ENCODE measurements around the gene SLC6A16. TPM values are rescaled to one million over a fixed set of nuclear protein-coding genes. Genes with fewer than 3 reads are reported as not detected.
A peak's percentile ranks its signal among the peaks of the same experiment; 100 is the strongest.

Gene SLC6A16
- total and polyA plus RNA-seq, 2 experiments from 2014 or later, result 0.31 to 1.8 TPM

GRCh38 chr19:49244256-49244655 lies 80.7 kb downstream of the SLC6A16 start:
- Histone ChIP-seq H3K9me2 (ENCODE audit: insufficient read depth) (no peaks in the 10 kb centered on the region), H3K27me3 (ENCODE audit: insufficient read depth) (no peaks in the 10 kb centered on the region), H3K4me3 (no peak overlapping the region), H2AFZ (no peak overlapping the region), H3K4me1 (ENCODE audit: insufficient read depth) (peaks cover 8% of the 10 kb centered on the region; the same call in 1 of the 2 replicates), H3K4me2 (no peak overlapping the region), H3K79me2 (replicated peaks; ENCODE audit: insufficient read depth) (no peaks in the 10 kb centered on the region), H3K36me3 (ENCODE audit: insufficient read depth) (no peaks in the 10 kb centered on the region), H3F3A (replicated peaks; ENCODE audit: low read depth) (no peaks in the 10 kb centered on the region), H3K27ac (ENCODE audit: low read depth) (no peak overlapping the region), H4K20me1 (replicated peaks; ENCODE audit: insufficient read depth) (no peaks in the 10 kb centered on the region)
- H3K9me3 Mint-ChIP-seq, result no peaks in the 10 kb centered on the region
- H3K27ac Mint-ChIP-seq, result no peak overlapping the region
- DNase-seq (ENCODE audit: low spot score) (no peak), ATAC-seq (peak; percentile 26; the same call in 1 of the 3 replicates)
- H3K4me1 Mint-ChIP-seq, result peaks cover 7% of the 10 kb centered on the region
- H3K4me3 Mint-ChIP-seq, result no peak overlapping the region
- H3K36me3 Mint-ChIP-seq (ENCODE audit: low read depth), result no peaks in the 10 kb centered on the region
- H3K27me3 Mint-ChIP-seq (ENCODE audit: insufficient read depth, low read depth, poor library complexity), result peaks cover 7% of the 10 kb centered on the region
- TF ChIP-seq ZNF331 (CRISPR knock-in tag; IDR thresholded peaks at IDR 0.05; ENCODE audit: low read depth) (no peak), ZNF114 (CRISPR knock-in tag; IDR thresholded peaks at IDR 0.05) (no peak), STAT1 (IDR thresholded peaks at IDR 0.05; ENCODE audit: unreplicated experiment) (no peak), REST (IDR thresholded peaks at IDR 0.05; ENCODE audit: unreplicated experiment) (no peak), POLR2AphosphoS5 (IDR thresholded peaks at IDR 0.05; ENCODE audit: low read depth) (no peak), EZH2phosphoT487 (IDR thresholded peaks at IDR 0.05; ENCODE audit: unreplicated experiment) (no peak), JUNB (IDR thresholded peaks at IDR 0.05; ENCODE audit: unreplicated experiment) (no peak), ETS1 (IDR thresholded peaks at IDR 0.05) (no peak), CREB1 (CRISPR knock-in tag; IDR thresholded peaks at IDR 0.05; ENCODE audit: low read depth) (no peak), EZH2 (IDR thresholded peaks at IDR 0.05; ENCODE audit: low read depth, unreplicated experiment) (no peak), CTCF (conservative IDR thresholded peaks at IDR 0.05; ENCODE audit: low read depth in 2 of 2) (no peak), NANOG (IDR thresholded peaks at IDR 0.05; ENCODE audit: borderline replicate concordance) (no peak), ZNF462 (CRISPR knock-in tag; IDR thresholded peaks at IDR 0.05) (no peak)
